ENCODE results near the gene UBALD1. TPM values are rescaled to one million over a fixed set of nuclear protein-coding genes. Genes with fewer than 3 reads are reported as not detected.

UBALD1 gene
- total RNA-seq, 2 experiments from 2014 or later: 12.2 to 13.4 TPM

- Mint-ChIP-seq H3K4me3 (no peak overlapping the region), H3K27me3 (no peaks in the 10 kb centered on the region), H3K36me3 (ENCODE audit: low read depth) (no peaks in the 10 kb centered on the region), H3K9me3 (no peaks in the 10 kb centered on the region), H3K4me1 (ENCODE audit: low read depth) (no peaks in the 10 kb centered on the region), H3K27ac (no peak overlapping the region)
- ATAC-seq: no peak
- no peak for DNase-seq
- POLR2A ChIA-PET: no interaction called here
- CTCF ChIA-PET: no interaction called here
- intact Hi-C loops (cut with micrococcal nuclease): no loop called here
- TF ChIP-seq CTCF (IDR thresholded peaks at IDR 0.05): no peak
Measured at GRCh38 chr16:4601036-4601863, 13.4 kb downstream of the UBALD1 start.

- intact Hi-C loops (cut with micrococcal nuclease): no loop called here
- CTCF ChIA-PET: interaction anchor here (3.2 kb wide), 1 partner anchor 14 kb away, joined by 15 read pairs; no protein-coding TSS in a partner anchor
- no peak for ATAC-seq
- H3K4me1 Mint-ChIP-seq (ENCODE audit: low read depth): no peaks in the 10 kb centered on the region
- H3K36me3 Mint-ChIP-seq (ENCODE audit: low read depth): no peaks in the 10 kb centered on the region
- H3K27ac Mint-ChIP-seq: no peak overlapping the region
- no peaks in the 10 kb centered on the region for H3K27me3 Mint-ChIP-seq
- DNase-seq: no peak
- POLR2A ChIA-PET: no interaction called here
- no peak for TF ChIP-seq CTCF (IDR thresholded peaks at IDR 0.05)
- H3K4me3 Mint-ChIP-seq: no peak overlapping the region
- no peaks in the 10 kb centered on the region for H3K9me3 Mint-ChIP-seq
Measured at GRCh38 chr16:4599545-4599944, 15.1 kb downstream of the UBALD1 start.

DNA sequence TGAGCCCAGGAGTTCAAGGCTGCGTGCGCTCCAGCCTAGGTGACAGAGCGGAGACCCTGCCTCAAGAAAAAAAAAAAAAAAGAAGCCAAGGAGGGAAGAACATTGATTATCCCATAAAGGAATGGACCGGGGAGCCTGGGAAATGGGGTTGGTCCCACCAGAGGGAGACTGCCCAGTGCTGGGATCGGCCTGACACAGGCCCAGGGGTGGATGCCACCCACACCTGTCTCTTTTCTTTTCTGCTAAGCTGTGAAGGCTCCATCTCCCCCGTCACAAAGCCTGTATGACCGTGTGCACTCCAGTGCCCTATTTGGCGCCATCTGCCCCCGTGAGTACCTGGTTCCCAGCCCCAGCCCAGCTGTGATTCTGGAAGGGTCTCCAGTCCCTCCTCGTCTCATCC is 15.7 kb downstream of the UBALD1 start:
- ATAC-seq: no peak
- ChIA-PET POLR2A (no interaction called here), CTCF (interaction anchor here (3.2 kb wide), 1 partner anchor 14 kb away, joined by 15 read pairs; no protein-coding TSS in a partner anchor)
- no peak for TF ChIP-seq CTCF (IDR thresholded peaks at IDR 0.05)
- no peak overlapping the region for H3K4me3 Mint-ChIP-seq
- H3K27ac Mint-ChIP-seq: no peak overlapping the region
- H3K27me3 Mint-ChIP-seq: no peaks in the 10 kb centered on the region
- no peak for DNase-seq
- no peaks in the 10 kb centered on the region for H3K4me1 Mint-ChIP-seq (ENCODE audit: low read depth)
- no peaks in the 10 kb centered on the region for H3K9me3 Mint-ChIP-seq
- intact Hi-C loops (cut with micrococcal nuclease): no loop called here
- H3K36me3 Mint-ChIP-seq (ENCODE audit: low read depth): no peaks in the 10 kb centered on the region

GRCh38 chr16:4597174-4597573 is 17.5 kb downstream of the UBALD1 start:
- intact Hi-C loops (cut with micrococcal nuclease): no loop called here
- no peak for DNase-seq
- POLR2A ChIA-PET: no interaction called here
- Mint-ChIP-seq H3K9me3 (no peaks in the 10 kb centered on the region), H3K4me1 (ENCODE audit: low read depth) (no peaks in the 10 kb centered on the region), H3K36me3 (ENCODE audit: low read depth) (no peaks in the 10 kb centered on the region), H3K27ac (no peak overlapping the region), H3K27me3 (no peaks in the 10 kb centered on the region), H3K4me3 (no peak overlapping the region)
- CTCF ChIA-PET: interaction anchor here (1.4 kb wide), 1 partner anchor 27 kb away, joined by 3 read pairs; the partner anchor contains the start of gene MGRN1
- ATAC-seq: no peak
- no peak for TF ChIP-seq CTCF (IDR thresholded peaks at IDR 0.05)

Measured in activated CD8-positive, alpha-beta T cell treated with anti-CD3 and anti-CD28 coated beads for 36 hours (primary cell).